Measurements from ENCODE around the gene SLC1A4.

- TF ChIP-seq CTCF (IDR thresholded peaks at IDR 0.05; ENCODE audit: low read length): no peak
- TF ChIP-seq EZH2 (optimal IDR thresholded peaks at IDR 0.05; ENCODE audit: low read depth, low read length): no peak
Observed at GRCh38 chr2:64946769-64947247, 42.4 kb upstream of the SLC1A4 start.
